HG03558 (cell line): ENCODE data around the gene GAL3ST1.

Source experiments
- ATAC-seq: cut with Tn5 transposase; IDR thresholded peaks from one replicate; pipeline ENCODE4 v1.9.1; 2021; ENCODE audit warnings: moderate number of reproducible peaks; ENCODE audit not compliant: unreplicated experiment; ENCODE audit errors: extremely low read depth

GAL3ST1 gene

GRCh38 chr22:30539368-30539767 lies 35.1 kb downstream of the GAL3ST1 start:
- ATAC-seq: no peak

GRCh38 chr22:30538280-30538679 lies 36.2 kb downstream of the GAL3ST1 start:
- no peak for ATAC-seq

- no peak for ATAC-seq
Measured at GRCh38 chr22:30537083-30537731, 37.3 kb downstream of the GAL3ST1 start.

- no peak for ATAC-seq
Measured at GRCh38 chr22:30535182-30535581, 39.3 kb downstream of the GAL3ST1 start.

- no peak for ATAC-seq
Measured at GRCh38 chr22:30531651-30532608, 42.5 kb downstream of the GAL3ST1 start.

- no peak for ATAC-seq
Measured at GRCh38 chr22:30526656-30527055, 47.8 kb downstream of the GAL3ST1 start.

GRCh38 chr22:30523646-30524489 lies 50.6 kb downstream of the GAL3ST1 start:
- ATAC-seq: no peak

- ATAC-seq: no peak
Measured at GRCh38 chr22:30521368-30522156, 52.9 kb downstream of the GAL3ST1 start.

GRCh38 chr22:30519842-30520425 lies 54.5 kb downstream of the GAL3ST1 start:
- ATAC-seq: no peak

GRCh38 chr22:30516731-30517130 lies 57.7 kb downstream of the GAL3ST1 start:
- no peak for ATAC-seq

- ATAC-seq: no peak
Measured at GRCh38 chr22:30516273-30516672, 58.2 kb downstream of the GAL3ST1 start.

GRCh38 chr22:30514252-30514651 lies 60.2 kb downstream of the GAL3ST1 start:
- no peak for ATAC-seq

GRCh38 chr22:30513462-30513861 lies 61.0 kb downstream of the GAL3ST1 start:
- no peak for ATAC-seq

GRCh38 chr22:30511911-30512310 lies 62.6 kb downstream of the GAL3ST1 start:
- no peak for ATAC-seq

- ATAC-seq: no peak
Measured at GRCh38 chr22:30511109-30511508, 63.4 kb downstream of the GAL3ST1 start.

- ATAC-seq: no peak
Measured at GRCh38 chr22:30508216-30508615, 66.2 kb downstream of the GAL3ST1 start.

GRCh38 chr22:30507670-30508069 lies 66.8 kb downstream of the GAL3ST1 start:
- ATAC-seq: no peak

- ATAC-seq: no peak
Measured at GRCh38 chr22:30506507-30506968, 67.9 kb downstream of the GAL3ST1 start.
